Measurements from ENCODE around the gene NKAIN1.

GRCh38 chr1:31154632-31155215 lies 85.0 kb downstream of the NKAIN1 start:
- TF ChIP-seq CTCF (conservative IDR thresholded peaks at IDR 0.05; ENCODE audit: low read length), result no peak
- no peak for TF ChIP-seq EZH2phosphoT487 (IDR thresholded peaks at IDR 0.05; ENCODE audit: borderline replicate concordance)
